GM19452 (cell line): ENCODE results near the gene INKA1.
"Not testable (repeated sequence)": the region's sequence is repeated elsewhere in the genome, so short reads cannot be mapped to it uniquely, and the experiment has no call there.

Experiments used
- ATAC-seq: cut with Tn5 transposase; IDR thresholded peaks from one replicate; pipeline ENCODE4 v1.9.1; 2021; ENCODE audit not compliant: unreplicated experiment

Gene INKA1

DNA sequence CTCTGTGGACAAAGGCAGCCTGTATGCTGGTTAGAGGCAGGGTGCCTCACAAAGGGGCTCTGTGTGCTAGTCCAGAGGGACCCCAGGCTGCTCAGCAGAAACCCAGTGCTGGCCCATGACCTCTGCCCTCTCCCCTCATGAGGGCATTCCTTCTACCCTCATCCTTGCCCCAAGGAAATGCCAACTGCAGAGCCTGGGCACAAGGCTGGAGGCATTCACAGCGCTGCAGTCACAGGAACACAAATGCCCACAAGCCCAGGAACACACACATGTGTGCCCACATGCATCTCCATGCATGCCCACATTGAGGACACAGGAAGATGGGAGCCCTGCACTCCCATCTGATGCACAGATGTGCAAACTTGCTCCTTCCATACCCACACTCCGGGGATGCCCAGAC, 3.8 kb downstream of the INKA1 start:
- no peak for ATAC-seq

DNA sequence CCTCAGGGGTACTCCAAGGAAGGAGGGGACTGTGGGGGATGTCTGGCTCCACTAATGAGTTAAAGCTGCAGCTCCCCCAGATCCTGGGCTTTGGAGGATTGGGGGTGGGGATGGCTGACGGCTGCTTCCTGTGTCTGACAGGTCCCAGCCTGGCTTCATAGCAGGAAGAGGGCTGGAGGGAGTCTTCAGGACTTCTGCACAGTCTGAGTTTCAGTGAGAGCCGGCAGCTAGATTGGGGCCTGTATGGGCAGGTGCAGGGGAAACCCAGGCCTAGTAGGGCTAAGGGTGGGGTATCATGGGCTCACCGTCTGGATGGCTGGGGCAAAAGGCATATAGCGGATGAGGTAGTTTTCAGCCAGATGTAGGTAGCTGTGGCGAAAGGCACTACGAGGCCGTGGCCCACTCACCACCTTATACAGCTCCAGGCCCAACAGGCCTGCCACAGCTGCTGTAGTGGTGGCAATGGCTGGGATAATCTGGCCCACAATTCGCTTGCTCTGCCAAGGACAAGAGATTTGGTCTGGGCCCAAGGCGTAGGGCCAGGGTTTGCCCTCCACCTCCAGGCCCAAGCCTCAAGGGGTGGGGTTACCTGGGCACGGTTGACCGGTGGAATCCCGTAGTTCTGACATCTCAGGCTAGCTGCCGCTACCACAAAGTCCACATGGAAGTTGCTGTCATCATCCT, 4.5 kb downstream of the INKA1 start:
- ATAC-seq, result no peak

DNA sequence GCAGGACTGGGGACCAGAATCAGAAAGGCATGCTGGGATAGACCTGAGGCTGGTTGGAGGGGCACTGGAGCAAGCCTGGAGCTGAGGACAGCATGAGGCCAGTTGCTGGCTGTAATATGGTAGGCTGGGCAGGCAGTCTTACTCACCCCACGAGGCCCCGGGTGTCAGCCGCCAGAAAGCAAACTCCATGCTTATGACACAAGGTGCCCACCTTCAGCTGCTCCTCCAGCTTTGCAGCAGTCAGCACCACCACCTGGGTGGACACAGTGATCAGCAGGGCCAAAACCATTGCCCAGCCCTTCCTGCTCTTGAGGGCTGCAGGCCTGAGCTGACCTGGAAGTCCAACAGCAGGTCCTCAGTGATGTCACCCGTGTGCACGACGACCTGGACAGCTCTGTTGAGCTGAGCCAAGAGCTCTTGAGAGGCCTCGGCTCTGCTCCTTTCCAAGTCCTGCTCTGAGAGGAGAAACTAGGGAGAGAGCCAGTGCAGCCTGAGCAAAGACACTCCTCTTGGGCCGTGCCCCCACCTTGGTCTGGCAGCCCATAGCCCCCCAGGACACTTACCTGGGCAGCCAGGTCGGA, 9.9 kb downstream of the INKA1 start:
- ATAC-seq, result no peak

DNA sequence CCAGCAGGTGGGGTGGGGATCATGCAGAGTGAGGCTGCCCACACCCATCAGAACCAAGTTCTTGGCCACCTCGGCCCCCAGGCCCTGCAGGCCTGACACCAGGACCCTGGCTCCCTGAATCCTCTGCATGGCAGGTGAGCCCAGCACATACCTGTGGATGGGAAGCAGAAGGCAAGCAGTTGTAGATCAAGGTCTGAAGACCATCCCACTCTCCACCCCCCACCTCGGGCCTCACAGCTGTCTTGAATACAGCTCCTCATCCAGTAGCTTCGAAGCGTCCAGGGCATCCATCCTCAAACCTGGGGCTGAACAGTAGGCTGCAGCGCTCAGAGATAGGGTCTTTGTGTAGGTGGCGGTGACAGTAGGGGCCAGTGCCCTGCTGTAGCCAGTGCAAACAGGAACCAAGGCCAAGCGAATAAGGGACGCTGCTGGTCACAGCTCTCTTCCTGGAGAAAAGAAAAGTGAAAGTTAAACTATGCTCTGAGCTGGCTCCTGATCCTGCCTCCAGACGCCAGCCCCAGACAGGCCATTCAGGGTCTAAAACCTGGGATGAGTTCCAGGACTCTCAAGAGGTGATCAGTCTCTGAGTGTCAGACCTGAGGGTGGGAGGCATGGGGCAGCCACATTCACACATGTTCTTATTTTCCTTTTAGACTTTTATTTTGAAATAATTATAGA, 10.6 kb downstream of the INKA1 start, which contains the start of gene UBA7:
TSS of gene UBA7 (minus strand) at position 457 of the 678 bp plus-strand sequence. CDS start at position 291, 166 bp downstream.
- peak; percentile 60 for ATAC-seq

DNA sequence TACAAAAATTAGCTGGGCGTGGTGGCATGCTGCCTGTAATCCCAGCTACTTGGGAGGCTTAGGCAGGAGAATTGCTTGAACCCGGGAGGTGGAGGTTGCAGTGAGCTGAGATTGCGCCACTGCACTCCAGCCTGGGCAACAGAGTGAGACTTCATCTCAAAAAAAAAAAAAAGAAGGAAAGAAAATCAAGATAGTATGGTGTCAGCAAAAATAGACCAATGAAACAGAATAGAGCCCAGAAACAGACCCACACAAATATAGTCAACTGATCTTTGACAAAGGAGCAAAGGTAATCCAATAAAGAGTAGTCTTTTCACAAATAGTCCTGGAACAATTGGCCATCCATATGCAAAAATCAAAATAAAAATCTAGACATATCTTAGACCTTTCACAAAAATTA, 20.1 kb downstream of the INKA1 start:
- ATAC-seq, result not testable (repeated sequence)

DNA sequence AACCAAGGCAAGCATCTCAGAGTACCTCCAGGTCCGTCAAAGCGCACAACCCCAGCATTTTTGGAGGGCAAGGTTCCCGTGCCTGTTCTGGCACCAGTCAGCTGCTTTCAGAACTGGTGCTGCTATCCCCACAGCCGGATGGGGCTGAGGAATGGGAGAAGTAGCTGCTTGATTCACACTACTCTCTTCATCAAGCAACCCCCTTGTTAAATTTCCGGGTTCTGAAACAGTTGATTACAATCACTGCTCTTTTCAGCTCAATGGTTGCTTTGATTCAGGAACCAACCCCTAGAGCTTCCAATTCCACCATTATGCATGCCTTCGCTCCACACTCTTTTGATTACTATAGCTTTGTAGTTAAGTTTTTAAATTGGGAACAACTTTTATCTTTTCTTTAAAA, 23.0 kb downstream of the INKA1 start:
- ATAC-seq, result no peak

DNA sequence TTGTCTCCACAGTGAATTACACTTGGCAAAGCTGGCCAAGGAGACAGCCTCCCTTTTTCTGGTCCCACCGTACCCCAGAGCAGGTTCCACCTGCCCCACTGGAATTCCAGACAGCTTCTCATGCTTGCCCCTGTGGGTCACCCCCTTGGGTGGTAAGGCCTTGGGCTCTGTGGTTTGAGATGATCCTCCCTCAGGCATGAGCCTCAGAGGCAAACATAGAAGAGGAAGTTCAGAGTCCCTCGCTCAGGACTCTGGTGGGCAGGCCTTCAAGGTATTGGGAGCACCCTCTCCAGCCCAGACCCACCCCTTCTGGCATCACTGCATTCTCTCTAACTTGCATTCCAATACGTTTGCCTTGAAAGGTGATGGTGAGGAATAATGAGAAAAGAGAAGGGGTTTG, 28.3 kb downstream of the INKA1 start:
- no peak for ATAC-seq

DNA sequence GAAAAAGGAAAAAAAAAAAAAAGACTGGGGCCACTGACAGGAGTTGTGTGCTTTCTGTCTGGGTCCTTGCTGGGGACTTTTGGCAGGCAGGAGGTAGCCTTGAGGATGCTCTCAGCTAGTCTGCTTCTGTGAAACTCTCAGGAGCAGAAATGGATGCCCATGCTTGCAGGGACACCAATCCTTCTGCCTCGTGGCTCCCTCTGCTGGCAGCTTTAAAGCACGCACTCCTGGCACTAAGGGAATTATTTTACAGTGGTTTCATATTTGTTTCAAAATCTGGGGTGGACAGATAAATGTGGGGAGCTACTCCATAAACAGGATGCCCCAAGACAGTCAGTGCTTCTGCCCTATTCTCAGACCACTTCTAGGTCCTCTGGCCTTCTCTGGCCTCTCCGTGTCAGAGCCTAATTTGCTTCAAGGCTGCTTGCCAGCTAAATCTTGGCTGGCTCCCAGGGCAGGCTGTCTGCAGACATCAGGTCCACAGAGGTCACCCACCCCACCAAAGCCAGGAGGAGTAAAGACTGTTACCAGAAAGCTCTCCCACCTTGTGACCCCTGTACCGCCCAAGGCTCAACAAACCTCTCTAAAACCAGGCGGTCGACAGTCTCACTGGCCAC, 36.2 kb downstream of the INKA1 start:
- no peak for ATAC-seq

DNA sequence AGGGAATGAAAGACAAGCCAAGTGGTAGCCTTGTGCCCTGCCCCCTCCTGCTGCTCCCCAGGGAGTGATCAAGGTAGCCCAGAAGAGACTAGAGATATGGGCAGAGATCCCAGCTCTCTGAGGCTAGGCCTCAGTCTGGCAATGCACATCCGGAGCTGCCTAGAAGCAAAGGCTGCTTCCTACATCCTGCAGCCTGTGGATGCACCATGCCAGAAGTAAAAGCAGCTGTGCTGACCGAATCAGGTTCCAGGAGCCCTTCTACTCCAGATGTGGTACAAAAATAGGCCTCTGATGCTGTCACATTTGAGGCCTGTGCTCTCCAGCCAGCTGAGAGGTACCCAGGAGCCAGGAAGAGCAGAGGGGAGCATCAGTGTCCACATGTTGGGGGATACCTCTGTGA, 37.3 kb downstream of the INKA1 start:
- no peak for ATAC-seq

DNA sequence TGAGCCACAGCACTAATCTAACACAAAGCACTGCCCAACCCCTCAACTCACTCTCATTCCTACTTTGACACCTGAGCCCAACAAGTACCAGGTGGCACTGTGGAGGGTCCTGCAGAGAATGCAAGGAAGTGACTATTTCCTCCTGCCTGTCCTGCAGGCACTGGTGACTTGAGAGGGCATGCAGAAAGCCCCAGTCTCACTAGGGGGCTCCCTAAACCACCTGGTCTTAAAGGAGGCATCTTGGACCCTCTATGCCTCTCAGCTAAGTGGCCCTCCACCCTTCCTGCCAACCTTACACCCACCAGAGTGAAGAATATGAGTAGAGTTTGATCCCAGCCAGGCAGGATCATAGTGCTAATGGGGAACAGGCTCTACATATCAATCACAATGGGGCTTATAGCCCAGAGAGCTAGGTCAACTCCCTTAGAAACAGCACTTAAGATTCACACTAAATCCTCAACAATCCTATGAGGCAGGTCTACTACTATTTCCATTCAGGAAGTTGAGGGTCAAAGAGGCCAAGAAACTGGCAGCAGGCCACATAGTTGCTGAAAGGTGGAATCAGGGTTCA, 38.1 kb downstream of the INKA1 start:
- ATAC-seq, result no peak

DNA sequence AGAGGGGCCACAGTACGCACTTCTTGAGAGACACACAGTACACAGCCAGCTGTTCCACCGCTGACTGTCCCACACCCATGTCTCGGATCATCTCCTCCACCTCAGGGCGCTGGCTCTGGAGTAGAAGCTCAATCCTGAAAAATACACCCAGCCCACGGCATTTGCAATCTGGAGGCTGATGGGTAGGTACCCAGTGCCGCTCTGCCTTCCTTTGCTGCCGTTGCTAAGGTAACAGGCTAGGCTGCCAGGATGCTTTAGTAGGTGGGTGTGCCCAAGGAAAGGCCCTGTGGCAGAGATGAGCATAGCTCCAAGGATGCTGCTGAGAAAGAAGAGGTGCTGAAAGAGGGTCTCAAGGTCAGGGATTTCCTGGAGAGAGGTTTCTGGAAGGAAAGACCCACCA, 38.7 kb downstream of the INKA1 start:
- ATAC-seq, result no peak

DNA sequence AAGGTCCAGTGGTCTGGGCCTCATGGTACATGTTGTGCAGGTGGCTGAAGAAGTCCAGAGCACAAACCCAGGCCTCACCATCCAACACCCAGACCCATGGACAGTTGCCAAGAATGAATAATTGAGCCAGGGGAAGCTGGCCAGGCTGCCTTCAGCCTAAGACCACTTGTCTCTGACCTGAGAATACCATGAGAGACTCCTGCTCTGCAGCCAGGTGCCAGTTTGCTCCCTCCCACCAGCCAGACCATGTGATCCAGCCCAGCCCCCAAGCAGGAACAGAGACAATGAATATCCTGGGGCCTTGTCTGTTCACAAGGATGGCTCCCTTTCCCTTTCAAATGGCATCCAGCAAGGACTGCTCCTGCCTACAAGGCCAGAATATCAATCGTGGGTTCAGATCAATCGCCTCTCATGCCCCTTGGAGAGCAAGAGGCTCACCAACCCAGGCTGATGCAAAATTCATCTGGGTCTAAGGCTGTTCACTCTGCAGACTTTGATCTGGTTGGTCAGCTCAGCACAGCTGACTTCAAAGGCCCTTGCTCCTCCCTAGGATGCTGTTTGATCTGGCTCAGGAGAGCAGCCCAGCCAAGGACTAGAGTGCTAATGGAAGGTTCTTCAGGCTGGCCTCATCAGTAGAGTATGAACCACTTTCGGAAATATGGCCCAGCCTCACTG, 39.9 kb downstream of the INKA1 start:
- ATAC-seq, result no peak

DNA sequence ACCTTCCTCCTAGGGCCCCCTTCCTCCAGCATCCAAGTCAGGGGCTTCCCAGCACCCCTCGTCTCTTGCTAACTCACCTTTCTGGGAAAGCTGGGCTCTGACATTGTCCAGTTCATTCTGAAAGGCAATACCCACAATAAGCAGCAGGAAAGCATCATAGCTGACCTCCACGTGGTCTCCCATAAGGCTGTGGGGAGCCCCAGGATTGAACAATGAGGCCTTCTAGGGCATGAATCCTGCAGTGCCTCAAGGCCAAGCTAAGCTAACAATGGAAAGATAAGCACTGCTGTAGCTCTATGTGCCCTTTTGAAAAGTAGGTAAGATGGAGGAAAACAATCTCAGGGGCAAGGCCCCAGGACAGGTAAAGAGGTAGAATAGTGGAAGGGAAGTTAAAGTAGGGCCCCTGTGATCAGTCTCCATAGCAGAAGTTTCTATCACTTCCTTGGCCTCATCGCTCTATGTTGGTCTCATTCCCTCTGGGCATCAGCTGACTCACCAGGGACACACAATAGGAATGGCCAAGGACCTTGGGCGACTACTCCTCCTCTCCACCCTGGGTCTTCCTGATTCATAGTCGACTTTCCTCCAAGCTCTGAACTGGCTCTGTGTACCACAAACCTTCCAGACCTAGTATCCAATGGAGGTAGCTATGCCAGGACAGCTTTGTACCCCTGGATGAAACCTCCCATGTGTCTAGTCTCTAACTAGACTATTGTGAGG, 41.6 kb downstream of the INKA1 start:
- ATAC-seq, result no peak

DNA sequence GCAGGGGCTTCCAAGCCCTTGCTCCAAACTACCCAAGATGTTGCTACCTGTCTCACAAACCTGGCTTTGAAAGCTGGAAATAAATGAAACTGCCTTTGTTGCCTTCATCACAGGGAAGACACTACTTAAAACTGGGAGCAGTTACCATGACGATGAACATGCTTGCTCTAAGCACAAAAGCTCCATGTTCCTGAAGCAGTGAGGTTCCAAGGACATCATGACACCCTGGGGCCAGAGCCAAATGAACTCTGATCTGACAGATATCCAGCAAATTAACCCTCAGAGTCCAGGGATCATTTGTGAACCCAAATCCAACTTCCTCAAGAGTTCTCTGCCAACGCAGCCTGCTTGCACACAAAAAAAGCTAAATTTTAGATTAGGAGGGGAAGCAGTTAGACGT, 42.6 kb downstream of the INKA1 start:
- no peak for ATAC-seq
